Epidermal melanocyte (primary cell): ENCODE measurements around the gene GJB3.
"Not testable (repeated sequence)": the region's sequence is repeated elsewhere in the genome, so short reads cannot be mapped to it uniquely, and the experiment has no call there.

Experiments used
- DNase-seq: peaks from one replicate; pipeline ENCODE4 v3.0.0; 2011; ENCODE audit warnings: low spot score; ENCODE audit not compliant: insufficient read length

The GJB3 gene

DNA sequence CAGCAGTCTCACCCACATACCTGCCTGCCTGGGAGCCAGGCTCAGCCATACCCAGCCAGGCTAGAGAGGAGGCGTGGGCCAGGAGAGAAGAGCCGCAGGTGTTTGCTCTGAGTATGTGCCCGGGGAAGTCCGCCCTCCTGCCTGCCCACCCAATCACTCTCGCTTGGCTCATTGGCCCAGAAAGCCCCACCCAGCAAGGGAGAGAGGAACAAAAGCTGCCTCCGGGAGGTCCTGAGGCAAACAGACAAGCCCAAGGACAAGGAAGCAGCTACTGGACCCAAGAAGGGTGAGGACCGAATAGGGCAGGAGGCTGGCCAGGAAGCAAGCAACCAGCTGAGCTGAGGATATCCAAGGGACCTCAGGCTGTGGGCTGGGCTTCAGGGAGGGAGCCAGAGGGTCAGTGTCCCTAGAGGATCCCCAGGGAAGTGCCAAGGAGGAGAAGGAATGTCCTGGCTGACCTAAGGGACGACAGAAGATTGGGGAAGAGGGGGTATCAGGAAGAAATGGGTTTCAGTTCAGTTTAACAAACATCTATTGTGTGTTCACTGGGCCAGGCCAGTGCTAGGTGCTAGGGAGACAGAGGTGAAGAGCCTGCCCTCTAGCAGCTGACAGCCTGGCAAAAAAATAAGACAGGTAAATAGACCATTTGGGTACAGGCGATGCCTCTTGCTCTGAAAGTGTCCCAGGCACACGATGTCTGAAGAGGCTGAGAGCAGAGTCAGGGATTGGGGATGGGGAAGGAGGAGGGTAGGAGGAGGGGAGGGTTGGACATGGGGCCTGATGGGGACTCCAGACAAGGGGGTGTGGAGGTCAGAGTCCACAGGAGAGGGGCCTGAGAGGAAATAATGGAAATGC is 21.3 kb upstream of the GJB3 start, which contains the start of gene GJB4:
GJB4 (plus strand) TSS at position 238 of the 855 bp plus-strand sequence. CDS start 1,515 bp downstream, outside the sequence.
- no peak for DNase-seq

DNA sequence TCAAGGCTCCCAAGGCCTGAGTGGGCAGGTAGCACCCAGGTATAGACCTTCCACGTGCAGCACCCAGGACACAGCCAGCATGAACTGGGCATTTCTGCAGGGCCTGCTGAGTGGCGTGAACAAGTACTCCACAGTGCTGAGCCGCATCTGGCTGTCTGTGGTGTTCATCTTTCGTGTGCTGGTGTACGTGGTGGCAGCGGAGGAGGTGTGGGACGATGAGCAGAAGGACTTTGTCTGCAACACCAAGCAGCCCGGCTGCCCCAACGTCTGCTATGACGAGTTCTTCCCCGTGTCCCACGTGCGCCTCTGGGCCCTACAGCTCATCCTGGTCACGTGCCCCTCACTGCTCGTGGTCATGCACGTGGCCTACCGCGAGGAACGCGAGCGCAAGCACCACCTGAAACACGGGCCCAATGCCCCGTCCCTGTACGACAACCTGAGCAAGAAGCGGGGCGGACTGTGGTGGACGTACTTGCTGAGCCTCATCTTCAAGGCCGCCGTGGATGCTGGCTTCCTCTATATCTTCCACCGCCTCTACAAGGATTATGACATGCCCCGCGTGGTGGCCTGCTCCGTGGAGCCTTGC is 19.7 kb upstream of the GJB3 start:
- no peak for DNase-seq

DNA sequence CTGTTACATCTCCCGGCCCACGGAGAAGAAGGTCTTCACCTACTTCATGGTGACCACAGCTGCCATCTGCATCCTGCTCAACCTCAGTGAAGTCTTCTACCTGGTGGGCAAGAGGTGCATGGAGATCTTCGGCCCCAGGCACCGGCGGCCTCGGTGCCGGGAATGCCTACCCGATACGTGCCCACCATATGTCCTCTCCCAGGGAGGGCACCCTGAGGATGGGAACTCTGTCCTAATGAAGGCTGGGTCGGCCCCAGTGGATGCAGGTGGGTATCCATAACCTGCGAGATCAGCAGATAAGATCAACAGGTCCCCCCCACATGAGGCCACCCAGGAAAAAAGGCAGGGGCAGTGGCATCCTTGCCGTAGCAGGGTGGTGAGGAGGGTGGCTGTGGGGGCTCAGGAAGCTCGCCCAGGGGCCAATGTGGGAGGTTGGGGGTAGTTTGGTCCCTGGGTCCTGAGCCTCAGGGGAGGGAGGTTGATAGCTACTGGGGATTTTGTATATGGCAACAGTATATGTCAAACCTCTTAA is 19.2 kb upstream of the GJB3 start:
- no peak for DNase-seq

DNA sequence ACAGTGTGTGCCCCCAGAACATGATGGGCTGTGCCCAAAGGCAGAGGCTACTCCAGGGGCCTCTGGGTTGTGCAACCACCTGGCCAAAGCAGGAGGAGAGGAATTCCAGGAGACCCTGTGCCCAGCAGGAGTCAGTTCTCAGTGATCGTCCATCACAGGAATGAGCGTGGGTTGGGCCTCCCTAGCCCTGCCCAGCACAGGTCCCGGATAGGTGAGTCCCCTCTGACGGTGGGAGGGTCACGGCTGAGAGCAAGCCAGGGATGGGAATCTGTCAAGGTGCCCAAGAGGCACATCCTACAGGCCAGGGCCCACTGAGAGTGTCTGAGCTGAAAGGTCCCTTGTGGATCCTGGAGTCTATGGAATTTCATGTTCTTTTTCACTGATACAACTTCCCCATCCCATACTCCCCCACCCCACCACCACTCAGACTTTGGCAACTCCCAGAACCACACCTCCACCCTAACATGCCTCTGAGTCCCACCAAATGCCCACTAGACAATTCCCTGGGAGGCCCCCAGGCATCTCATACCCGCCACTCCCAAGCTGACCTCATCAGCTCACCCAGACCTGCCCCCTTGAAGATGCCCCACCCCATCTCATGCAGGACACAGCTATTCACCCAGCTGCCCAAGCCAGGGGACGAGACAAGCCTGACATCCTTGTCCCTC is 18.4 kb upstream of the GJB3 start:
- no peak for DNase-seq

DNA sequence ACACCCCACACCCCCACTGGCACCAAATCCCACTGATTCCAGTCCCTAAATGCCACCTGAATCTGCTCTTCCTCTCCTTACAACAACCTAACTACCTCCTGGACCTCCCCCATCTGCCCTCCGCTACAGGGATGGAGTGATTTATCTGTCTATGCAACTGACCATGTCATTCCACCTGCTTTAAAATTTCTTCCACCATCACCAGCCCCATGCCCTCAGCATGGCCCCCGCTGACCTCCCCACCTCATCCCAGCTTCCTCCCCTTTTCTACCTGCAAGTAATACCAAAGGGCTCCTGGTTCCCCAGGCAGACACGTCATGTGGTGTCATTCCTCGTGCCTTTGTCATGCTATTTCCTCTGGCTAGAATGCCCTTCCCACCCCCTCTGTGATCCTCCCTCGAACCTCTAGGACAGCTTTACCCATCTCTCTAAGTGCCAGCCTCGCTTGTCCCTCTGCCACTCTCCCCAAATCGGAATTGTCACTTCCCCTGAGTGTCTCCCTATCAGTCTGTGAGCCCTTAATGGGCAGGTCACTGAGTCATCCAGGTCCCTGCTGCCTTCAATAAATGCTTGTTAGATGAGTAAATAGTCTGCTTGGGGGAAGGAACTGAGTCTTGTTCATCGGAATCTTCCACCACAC is 17.8 kb upstream of the GJB3 start:
- DNase-seq: no peak

DNA sequence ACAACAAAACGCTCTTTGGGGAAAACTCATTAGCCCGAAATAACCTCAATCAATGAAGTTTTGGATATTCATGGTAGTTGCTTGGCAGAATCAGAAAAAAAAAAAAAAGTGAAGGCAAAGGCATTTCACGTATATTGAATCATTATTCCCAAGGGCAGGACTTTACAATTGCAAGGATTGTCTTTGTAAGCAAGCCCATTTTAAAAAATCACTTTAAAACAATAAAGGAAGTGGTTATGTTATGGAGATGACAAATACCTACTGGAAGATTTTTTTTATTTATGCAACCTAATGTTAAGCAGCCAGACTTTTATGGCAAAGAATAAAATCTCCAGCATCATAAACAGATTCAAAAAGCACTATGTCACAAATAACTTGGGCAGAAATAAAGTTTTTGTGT is 12.2 kb upstream of the GJB3 start:
- DNase-seq: no peak

DNA sequence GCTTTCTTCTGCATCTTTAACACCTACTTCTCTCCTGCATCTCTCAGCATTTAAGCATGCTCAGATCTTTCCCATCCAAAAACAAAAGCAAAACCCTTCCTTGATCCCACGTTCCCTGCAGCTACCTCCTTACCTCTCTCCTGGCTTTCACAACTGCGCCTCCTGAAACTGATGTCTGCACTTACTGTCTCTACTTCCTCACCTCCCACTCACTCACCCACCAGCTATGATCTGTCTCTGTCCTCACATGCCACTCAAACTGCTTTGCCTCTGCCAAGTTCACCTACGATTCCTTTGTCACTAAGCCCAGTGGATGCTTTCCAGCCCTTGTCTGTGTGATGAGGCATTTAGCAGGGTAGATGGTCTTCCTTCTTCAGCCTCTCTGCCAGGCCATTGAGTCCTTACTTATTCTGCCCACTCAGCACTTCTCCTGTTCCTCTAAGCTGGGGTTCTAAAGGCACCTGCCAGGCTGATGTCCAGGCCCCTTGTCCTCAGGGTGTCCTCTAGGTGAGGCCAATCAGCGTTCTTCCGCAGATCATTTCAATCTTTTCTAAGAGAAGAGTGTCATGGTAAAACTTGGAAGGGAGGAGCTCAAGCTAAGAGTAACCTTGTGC is 10.0 kb upstream of the GJB3 start:
- DNase-seq: no peak

DNA sequence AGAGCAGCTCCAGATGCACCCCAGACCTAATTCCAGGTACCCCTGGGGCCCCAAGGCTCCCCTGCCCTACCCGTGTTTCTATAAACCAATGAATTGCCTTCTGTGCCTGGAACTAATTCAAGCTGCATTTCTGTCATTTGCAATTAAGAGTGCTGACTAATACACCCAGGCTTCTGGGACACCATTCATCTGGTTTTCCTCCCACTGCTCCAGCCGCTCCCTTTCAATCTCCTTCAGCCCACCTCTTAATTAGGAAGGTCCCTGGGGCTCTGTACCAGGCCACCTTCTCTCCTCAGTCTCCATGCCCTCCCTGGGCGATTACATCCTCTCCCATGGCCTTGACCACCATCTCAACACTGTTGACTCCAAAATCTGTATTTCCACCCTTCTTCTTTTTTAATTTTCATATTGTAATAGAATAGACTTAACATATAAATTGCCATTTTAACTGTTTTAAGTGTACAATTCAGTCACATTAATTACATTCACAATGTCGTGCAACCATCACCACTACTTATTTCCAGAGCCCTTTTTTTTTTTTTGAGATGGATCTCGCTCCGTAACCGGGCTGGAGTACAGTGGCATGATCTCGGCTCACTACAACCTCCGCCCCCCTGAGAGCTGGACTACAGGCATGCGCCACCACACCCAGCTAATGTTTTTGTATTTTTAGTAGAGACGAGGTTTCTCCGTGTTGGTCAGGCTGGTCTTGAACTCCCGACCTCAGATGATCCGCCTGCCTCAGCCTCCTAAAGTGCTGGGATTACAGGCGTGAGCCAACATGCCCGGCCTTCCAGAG is 9.2 kb upstream of the GJB3 start:
- DNase-seq: no peak

DNA sequence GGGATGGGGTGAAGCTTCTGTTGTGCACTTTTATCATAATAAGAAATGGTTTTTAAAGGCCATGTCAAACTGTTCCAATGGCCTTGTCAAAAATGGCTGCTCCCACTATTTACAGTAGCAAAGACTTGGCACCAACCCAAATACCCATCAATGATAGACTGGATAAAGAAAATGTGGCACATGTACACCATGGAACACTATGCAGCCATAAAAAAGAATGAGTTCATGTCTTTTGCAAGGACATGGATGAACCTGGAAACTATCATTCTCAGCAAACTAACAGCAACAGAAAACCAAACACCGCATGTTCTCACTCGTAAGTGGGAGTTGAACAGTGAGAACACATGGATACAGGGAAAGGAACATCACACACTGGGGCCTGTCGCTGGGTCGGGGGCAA is 7.9 kb upstream of the GJB3 start:
- DNase-seq: not testable (repeated sequence)

DNA sequence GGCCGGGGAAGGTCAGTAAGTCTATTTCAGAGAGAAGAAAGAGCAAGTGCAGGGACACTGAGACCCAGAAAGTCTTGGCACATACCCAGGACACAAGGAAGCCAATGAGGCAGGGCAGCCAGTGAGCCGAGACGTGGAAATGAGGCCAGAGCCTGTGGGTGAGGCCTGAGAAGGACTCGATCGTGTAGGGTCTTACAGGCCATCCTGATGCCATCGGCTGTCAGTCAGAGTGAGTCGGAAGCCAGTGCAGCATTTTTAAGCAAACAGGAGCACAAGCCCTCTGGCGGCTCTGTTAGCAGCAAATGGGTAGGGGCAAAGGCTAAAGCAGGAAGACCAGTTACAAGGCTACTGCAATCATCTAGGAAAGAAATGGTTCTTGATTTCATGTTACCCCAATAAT is 6.1 kb upstream of the GJB3 start:
- no peak for DNase-seq

DNA sequence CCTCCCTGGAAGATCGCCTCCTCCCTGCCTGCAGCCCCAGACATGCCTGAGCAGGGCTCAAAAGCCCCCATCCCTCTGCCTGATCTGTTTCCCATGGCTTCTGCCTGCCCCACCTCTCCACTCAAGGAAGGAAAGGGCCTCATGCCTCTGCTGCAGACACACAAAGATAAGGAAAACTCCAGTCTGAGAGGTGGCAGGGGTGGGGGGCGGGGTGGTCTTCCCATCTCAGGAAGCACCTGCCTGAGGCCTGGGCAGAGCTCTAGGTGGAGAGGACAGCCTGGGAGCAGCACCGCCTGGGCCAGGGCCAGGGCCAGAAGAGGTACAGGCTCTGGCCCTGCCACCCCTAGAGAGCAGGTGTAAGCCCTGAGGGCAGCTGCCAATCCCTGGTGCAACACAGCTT is 4.1 kb upstream of the GJB3 start:
- DNase-seq: no peak

DNA sequence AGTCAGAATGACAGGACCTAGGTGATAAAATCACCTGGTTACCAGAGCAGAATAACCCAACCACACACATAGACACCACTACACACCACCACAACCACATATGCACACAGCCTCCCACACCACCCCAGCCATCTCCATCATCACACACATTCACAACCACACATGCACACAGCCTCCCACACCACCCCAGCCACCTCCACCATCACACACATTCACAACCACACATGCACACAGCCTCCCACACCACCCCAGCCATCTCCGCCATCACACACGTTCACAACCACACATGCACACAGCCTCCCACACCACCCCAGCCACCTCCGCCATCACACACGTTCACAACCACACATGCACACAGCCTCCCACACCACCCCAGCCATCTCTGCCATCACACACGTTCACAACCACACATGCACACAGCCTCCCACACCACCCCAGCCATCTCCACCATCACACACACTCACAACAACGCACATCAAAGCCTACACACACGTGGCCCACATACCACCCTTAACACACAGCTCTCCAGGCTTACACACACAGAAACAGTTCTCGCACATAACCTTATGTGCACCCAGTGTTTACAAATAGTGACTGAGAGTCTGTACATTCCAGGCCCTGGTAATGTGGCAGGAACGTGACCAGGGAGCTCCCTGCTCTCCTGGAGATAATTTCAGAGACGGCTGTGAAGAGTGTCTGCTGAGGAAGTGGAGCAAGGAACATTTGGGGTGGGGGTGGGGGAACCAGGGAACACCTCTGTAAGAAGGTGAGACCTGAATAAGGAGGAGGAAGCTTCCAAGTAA is 3.3 kb upstream of the GJB3 start:
- DNase-seq: no peak

DNA sequence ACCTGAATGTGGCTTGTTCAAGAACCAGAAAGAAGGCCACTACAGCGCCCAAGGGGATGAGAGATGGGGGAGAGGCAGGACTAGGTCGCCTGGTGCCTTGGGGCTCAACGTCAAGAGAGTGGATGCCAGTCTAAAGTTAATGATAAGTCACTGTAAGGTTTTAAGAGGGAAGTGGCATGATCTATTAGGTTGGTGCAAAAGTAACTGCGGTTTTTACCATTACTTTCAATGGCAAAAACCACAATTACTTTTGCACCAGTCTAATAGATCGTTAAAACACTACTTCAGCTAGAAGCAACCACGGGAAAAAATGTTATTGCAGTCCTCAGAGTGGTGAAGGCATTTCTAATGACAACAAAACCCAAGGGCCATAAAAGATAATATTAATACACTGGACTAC is 2.6 kb upstream of the GJB3 start:
- no peak for DNase-seq

DNA sequence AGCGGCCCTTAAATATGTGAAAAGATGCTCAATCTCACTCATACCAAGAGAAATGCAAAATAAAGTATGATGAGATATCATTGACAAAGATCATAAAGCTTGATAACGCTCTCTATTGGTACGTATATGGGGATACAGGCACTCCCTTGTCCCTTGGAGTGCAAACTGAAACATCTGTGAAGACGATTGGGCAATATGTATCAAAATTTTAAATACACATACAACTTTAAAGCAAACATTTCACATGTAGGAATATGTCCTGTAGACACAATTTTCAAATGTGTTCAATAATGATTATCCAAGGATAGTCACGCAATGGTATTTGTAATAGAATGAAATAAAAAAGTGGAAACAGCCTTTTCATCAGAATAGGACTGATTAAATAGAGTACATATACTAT is 2.0 kb upstream of the GJB3 start:
- DNase-seq: no peak

DNA sequence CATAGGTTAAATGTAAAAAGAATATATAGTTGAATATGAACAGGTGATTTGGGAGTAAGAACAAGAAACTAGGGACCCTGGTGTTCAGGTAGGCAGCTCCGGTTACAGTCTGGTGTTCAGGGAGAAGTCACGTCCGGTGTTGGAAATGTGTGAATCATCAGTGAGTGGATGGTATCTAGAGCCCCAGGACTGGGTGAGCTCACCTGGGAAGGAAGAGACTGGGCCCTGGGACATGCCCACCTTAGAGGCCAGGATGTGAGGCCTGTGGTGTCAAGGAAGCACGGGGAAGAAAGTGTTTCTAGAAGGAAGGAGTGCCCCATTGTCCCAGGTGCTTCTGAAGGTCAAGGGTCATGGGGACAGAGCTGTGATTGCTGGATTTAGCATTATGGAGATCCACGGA is 1.5 kb upstream of the GJB3 start:
- no peak for DNase-seq

DNA sequence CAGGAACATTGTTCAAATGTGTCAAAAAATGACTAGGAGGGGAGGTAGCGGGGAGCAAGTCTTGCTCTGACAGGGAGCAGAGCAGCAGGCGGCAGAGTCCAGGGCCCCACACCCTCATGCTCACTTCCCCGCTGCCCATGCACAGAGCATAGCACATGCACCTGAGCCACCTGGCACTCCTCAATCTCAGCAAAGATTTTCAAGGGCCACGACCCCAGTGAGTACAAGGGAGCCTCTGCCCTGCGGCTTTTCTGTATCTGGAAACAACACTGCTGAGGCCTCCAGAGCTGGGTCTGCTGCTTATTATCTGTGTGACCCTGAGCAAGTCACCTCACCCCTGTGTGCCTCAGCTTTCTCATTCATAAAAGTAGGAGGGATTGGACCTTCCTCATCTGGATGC is 1.1 kb upstream of the GJB3 start:
- DNase-seq: no peak

DNA sequence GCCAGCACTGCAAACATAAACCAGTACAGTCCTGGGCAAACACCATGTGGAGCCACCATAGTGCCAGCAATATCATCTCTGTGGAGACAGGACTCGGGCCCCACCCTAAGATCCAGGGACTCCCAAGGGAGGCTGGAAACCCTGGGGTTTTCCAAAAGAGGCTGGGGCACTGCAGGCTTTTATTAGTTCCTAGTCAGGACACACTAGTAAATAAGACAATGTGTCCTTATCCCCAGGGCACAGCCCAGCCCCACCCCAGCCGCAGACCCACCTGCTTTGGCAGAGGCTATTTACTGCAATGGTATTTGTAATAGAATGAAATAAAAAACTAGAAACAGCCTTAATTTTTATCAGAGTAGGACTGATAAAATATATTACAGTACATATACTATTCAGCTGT is 486 bp upstream of the GJB3 start:
- DNase-seq: no peak

DNA sequence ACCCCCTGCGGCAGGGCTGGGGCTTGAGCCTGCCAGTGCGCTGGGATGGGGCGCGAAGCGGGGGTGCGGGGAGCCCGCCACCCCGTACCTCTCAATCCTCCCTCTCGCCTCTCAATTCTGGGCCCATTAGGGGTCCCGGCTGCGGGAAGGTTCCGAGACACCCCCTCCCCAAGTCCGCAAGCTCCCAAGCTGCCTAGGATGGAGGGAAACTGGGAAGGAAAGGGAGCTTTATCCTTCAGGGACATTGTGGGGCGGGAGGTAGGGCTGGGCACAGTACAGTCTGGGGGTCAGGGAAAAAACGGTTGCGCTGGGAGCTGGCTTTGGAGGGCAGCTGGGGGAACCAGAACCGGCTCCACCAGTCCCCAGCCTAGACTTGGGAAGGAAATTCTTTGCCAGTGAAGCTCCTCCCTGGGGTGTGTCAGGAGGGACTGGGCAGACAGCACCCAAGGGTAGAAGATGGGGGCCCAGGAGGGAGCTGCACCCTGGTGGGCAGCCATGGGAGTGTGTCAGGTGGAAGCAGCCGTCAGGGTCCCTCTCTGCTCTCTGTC is 904 bp downstream of the GJB3 start:
- no peak for DNase-seq

DNA sequence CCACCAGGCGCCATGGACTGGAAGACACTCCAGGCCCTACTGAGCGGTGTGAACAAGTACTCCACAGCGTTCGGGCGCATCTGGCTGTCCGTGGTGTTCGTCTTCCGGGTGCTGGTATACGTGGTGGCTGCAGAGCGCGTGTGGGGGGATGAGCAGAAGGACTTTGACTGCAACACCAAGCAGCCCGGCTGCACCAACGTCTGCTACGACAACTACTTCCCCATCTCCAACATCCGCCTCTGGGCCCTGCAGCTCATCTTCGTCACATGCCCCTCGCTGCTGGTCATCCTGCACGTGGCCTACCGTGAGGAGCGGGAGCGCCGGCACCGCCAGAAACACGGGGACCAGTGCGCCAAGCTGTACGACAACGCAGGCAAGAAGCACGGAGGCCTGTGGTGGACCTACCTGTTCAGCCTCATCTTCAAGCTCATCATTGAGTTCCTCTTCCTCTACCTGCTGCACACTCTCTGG is 3.8 kb downstream of the GJB3 start:
- DNase-seq: no peak
